ENCODE measurements around the gene ABHD10. TPM values are rescaled to one million over a fixed set of nuclear protein-coding genes. Genes with fewer than 3 reads are reported as not detected.

The ABHD10 gene
- total RNA-seq, 2 donors from 2014 or later = 18.2 to 18.7 TPM

DNA sequence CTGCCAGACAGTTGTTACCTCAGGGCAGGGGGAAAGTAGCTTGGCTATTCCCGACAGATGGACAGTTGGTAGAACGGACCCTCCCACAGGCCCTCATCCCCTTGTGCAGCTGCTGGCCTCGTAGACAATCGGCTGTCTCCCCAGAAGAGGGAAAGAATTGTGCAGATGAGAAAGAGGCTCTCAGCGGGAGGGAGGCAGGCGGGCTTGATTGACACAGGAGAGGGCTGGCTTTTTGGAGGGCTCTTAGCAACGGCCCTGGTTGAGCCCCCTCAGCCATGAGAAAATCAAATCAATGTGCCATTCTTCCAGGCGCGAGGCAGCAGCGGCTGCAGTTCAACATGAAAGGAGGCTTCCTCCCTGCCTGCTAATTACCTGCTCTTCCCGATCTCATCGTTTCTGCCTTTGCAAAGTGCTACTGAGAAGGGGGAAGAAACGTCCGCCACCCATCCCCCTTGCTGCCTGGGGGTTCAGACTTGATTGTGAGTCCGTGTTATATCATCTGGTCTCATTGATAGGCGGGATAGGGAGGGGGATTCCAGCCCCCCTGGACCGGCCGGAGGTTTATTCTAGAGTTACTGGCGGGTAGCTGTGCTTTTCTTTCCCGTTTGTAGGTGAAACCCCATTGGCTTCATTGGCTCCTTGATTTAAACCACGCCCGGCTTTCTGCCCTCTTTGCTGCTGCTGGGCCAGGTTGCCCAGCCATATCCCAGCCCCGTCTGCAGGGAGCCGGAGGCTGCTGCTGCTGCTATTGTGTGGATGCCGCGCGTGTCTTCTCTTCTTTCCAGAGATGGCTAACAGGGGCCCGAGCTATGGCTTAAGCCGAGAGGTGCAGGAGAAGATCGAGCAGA, 20.0 kb downstream of the ABHD10 start, which contains the start of gene TAGLN3:
Gene TAGLN3, plus strand, starts transcription at position 287 of the 848 bp plus-strand sequence. Its CDS starts 501 bp downstream, at position 788.
- H3K4me3 Mint-ChIP-seq = peak within 1 kb of the TSS; percentile 87
- no peaks in the 10 kb centered on the region for H3K27me3 Mint-ChIP-seq
- H3K4me1 Mint-ChIP-seq = peaks cover 28% of the 10 kb centered on the region
- peak within 1 kb of the TSS; percentile 51 for H3K27ac Mint-ChIP-seq
- no peaks in the 10 kb centered on the region for H3K36me3 Mint-ChIP-seq (ENCODE audit: low read depth)
- DNase-seq (no peak), ATAC-seq (peak; percentile 74)
- no peaks in the 10 kb centered on the region for H3K9me3 ChIP-seq (ENCODE audit: control insufficient read depth, low read length, poor library complexity, severe bottlenecking)

DNA sequence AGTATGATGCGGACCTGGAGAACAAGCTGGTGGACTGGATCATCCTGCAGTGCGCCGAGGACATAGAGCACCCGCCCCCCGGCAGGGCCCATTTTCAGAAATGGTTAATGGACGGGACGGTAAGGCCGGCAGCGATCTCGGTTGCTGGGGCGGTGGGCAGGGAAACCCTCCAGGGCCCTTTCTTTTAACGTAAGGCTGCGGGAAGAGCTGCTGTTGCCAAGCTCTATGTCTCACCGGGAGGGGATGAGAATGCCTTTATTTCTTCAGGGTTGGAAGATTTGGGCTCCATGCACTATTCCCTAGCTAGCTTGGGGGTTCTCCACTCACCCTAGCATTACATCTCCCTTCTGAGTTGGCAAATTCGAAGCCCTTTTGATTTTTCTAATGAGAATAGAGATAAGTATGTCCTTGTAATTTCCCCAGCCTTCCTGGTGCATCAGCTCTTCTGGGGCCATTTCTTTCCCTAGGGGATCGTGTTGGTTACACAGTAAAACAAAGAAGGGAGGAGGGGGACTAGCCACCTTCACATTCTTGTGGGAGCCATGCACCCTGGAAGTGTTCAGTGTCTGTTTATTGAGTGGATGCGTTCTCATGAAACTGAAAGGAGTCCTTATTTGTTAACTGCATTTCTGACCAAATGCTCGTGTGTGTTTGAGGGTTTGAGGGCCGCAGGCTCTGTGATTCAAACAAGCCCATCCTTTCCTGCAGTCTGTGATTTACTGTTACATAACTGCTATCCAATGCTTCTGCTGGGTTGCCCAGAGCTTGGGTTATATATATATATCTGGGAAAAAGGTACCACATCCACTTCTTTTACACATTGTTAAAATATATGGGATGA, 20.9 kb downstream of the ABHD10 start:
- ATAC-seq (no peak), DNase-seq (no peak)
- H3K36me3 Mint-ChIP-seq (ENCODE audit: low read depth) = no peaks in the 10 kb centered on the region
- peaks cover 35% of the 10 kb centered on the region for H3K4me1 Mint-ChIP-seq
- H3K9me3 ChIP-seq (ENCODE audit: control insufficient read depth, low read length, poor library complexity, severe bottlenecking) = no peaks in the 10 kb centered on the region
- no peaks in the 10 kb centered on the region for H3K27me3 Mint-ChIP-seq
- H3K27ac Mint-ChIP-seq = peak overlapping the region; percentile 51
- peak overlapping the region; percentile 87 for H3K4me3 Mint-ChIP-seq

DNA sequence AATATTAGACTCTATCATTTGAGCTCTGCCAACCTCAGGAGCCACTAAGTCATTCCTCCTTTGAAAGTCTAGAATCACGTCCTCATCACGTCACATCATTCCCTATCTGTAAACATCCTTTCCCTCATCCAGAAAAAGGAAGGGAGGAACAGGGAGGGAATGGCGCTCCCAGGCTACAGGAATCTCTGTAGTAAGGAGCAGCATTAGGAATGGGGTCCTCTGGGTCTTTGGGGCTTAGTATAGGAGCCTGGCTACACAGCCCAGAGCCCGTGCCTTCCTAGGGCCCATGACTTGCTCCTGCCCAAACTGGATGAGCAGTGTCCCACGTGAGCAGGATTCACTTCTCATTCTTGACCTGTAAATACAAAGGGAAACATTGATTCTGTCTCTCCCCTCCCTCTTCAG, 21.5 kb downstream of the ABHD10 start:
- H3K36me3 Mint-ChIP-seq (ENCODE audit: low read depth) = peaks cover 2% of the 10 kb centered on the region
- DNase-seq (no peak), ATAC-seq (no peak)
- no peaks in the 10 kb centered on the region for H3K9me3 ChIP-seq (ENCODE audit: control insufficient read depth, low read length, poor library complexity, severe bottlenecking)
- no peak overlapping the region for H3K4me3 Mint-ChIP-seq
- peaks cover 37% of the 10 kb centered on the region for H3K4me1 Mint-ChIP-seq
- no peak overlapping the region for H3K27ac Mint-ChIP-seq
- no peaks in the 10 kb centered on the region for H3K27me3 Mint-ChIP-seq

DNA sequence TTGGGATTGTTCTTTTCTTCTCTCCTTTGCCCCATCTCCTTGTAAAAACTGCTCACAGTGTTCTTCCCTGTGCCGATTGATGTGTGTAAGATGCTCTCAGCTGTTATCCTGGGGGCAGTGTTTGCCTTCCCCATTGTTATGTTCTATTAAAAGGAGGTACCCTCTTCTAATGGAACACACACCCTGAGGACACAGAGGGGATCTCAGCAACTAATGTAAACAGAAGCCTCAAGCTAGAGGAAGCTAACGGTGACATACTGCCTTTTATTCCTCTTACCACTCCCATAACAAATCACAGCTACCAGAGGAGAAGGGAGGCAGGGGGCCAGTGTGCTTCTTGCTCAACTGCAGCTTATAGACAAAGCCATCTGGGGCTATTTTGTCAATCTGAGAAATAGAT, 22.1 kb downstream of the ABHD10 start:
- Mint-ChIP-seq H3K27me3 (no peaks in the 10 kb centered on the region), H3K4me1 (peaks cover 38% of the 10 kb centered on the region), H3K36me3 (ENCODE audit: low read depth) (peaks cover 3% of the 10 kb centered on the region), H3K27ac (no peak overlapping the region), H3K4me3 (no peak overlapping the region)
- DNase-seq (no peak), ATAC-seq (no peak)
- H3K9me3 ChIP-seq (ENCODE audit: control insufficient read depth, low read length, poor library complexity, severe bottlenecking) = no peaks in the 10 kb centered on the region

DNA sequence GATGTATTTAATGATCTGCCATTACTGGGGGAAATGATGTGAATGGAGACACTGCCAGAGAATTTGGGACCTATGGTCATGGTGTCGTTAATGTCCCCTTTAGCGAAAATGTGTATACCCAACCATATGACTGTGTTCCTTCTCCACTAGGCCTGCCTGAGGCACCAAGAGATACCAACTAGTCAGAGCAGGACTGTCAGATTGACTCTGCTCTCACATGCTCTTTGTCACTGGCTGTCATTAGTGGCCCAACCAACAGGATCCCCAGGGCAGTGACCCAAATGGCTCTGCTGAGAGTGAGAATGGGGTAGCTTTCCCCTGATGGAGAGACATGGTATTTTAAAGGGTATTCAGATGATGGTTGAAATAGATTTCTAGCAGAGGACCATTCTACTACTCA, 22.7 kb downstream of the ABHD10 start:
- Mint-ChIP-seq H3K4me3 (no peak overlapping the region), H3K4me1 (peaks cover 38% of the 10 kb centered on the region), H3K36me3 (ENCODE audit: low read depth) (peaks cover 3% of the 10 kb centered on the region), H3K27ac (no peak overlapping the region), H3K27me3 (no peaks in the 10 kb centered on the region)
- no peaks in the 10 kb centered on the region for H3K9me3 ChIP-seq (ENCODE audit: control insufficient read depth, low read length, poor library complexity, severe bottlenecking)
- DNase-seq (no peak), ATAC-seq (no peak)

DNA sequence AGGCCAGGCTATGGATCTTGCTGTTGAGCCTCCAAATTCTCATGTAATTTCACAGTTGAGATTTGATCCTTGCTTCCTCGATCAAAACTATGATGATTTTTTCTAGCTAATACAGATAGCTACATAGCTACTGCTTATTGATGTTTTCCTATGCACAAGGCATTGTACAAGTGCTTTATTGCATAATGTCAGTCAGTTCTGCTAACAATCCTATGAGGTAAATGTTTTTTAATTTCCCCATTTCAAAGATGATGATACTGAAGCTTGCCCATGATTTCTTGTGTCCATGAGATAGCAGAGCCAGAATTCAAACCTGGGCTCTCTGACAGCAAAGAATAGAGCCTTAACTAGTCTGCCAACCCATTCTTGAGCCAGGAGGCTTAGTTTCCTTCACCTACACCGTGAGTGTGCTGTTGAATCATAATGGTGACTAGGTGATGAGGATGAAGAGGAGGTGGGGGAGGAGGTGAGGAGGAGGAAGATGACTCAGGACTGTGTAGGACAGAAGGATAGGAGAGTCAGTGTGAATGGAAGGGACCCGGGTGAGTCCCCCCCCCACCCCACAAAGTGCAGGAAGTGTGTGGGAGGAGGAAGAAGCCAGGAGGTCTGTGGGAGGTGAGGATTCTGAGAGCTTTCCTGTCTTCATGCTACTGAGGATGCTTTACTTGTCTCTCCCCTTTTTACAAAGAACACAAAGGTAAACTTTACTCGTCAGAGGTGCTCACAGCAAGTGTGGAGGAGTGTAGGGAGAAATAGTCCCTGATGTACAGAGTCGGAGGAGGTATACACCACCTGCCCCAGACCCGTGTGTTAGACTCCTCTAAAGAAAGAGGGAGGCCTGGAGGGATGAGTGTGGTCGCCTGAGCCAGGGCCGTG, 23.5 kb downstream of the ABHD10 start:
- peak overlapping the region; percentile 76 for H3K4me3 Mint-ChIP-seq
- no peaks in the 10 kb centered on the region for H3K27me3 Mint-ChIP-seq
- no peak for DNase-seq
- peak; percentile 26 for ATAC-seq
- peak overlapping the region; percentile 86 for H3K27ac Mint-ChIP-seq
- H3K4me1 Mint-ChIP-seq = peaks cover 38% of the 10 kb centered on the region
- no peaks in the 10 kb centered on the region for H3K9me3 ChIP-seq (ENCODE audit: control insufficient read depth, low read length, poor library complexity, severe bottlenecking)
- H3K36me3 Mint-ChIP-seq (ENCODE audit: low read depth) = peaks cover 3% of the 10 kb centered on the region

DNA sequence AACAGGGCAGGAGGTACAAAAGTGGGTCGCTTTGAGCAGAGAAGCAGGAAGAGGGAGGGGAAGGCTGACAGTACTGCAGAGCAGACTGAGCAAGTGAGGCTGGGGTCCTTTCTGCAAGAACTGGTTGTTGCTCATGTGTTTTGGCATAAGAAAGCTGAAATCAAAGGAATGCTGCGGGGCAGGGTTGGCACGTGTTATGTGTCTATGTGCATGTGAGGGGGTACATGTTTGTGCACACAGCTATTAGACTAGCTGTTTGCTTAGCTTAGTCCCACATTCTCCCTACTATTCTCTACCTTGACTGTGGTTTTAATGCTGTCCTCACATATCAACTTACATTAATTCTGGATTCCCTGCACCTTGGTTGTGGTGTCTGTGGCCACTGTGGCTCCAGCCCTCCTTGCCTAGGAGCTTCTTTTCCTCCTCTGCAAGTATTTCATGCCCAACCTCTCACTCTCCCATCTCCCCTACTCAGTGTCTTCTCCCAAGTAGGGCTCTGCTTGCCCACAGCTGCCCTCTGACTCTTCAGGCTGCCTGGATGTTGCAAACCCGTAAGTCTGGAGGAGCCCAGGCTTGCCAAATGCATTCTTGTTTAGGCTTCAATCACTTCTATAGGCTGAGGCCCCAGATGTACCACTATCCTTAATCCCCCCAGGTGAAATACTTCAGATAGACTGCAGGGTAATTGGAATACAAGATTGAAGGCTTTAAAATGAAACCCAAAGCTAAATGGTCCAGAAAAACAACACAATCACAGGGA, 24.7 kb downstream of the ABHD10 start:
- peaks cover 38% of the 10 kb centered on the region for H3K4me1 Mint-ChIP-seq
- DNase-seq = no peak
- H3K27ac Mint-ChIP-seq = peak overlapping the region; percentile 86
- H3K9me3 ChIP-seq (ENCODE audit: control insufficient read depth, low read length, poor library complexity, severe bottlenecking) = no peaks in the 10 kb centered on the region
- no peak overlapping the region for H3K4me3 Mint-ChIP-seq
- H3K27me3 Mint-ChIP-seq = no peaks in the 10 kb centered on the region
- ATAC-seq = peak; percentile 32
- peaks cover 3% of the 10 kb centered on the region for H3K36me3 Mint-ChIP-seq (ENCODE audit: low read depth)

DNA sequence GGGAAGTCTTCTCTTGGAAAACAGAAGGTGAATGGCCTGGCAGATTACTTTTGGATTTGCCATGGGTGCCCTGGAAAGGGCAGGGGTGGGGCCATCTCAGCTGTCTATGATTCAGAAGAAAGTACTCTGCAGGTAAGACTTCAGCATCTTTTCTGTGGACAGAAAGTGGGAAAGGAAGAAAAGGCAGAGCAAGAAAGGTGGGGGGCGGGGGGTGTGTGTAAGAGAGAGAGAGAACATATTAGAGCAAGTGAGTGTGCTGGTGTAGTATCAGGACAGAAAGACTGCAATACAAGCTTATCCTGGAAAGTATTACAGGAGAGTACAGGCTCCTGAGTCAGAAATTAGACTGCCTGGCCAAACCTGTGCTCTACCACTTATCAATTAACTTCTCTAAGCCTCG, 25.4 kb downstream of the ABHD10 start:
- DNase-seq = no peak
- H3K27me3 Mint-ChIP-seq = no peaks in the 10 kb centered on the region
- ATAC-seq = no peak
- H3K36me3 Mint-ChIP-seq (ENCODE audit: low read depth) = peaks cover 3% of the 10 kb centered on the region
- H3K4me1 Mint-ChIP-seq = peaks cover 36% of the 10 kb centered on the region
- H3K27ac Mint-ChIP-seq = no peak overlapping the region
- no peak overlapping the region for H3K4me3 Mint-ChIP-seq
- no peaks in the 10 kb centered on the region for H3K9me3 ChIP-seq (ENCODE audit: control insufficient read depth, low read length, poor library complexity, severe bottlenecking)

DNA sequence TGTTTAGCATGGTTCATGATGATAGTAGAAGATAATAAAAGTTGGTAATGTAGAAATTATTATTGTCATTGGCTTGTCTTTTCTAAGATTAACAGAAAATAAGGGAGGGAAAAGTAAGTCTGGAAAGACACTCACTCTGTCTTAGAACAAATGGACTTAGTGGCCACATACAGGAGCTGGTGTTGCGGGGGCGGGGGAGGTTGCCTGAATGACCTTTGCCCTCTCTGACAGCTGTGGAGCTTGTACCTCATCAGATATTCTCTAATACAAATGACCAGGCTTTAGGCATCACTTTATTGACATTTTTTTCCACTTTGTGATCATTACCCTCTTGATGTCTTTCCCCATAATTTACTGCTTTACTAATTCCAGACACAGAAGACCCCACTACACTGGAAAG, 25.8 kb downstream of the ABHD10 start:
- Mint-ChIP-seq H3K36me3 (ENCODE audit: low read depth) (peaks cover 3% of the 10 kb centered on the region), H3K4me1 (peaks cover 36% of the 10 kb centered on the region), H3K27me3 (no peaks in the 10 kb centered on the region), H3K27ac (no peak overlapping the region), H3K4me3 (no peak overlapping the region)
- no peaks in the 10 kb centered on the region for H3K9me3 ChIP-seq (ENCODE audit: control insufficient read depth, low read length, poor library complexity, severe bottlenecking)
- ATAC-seq (no peak), DNase-seq (no peak)

DNA sequence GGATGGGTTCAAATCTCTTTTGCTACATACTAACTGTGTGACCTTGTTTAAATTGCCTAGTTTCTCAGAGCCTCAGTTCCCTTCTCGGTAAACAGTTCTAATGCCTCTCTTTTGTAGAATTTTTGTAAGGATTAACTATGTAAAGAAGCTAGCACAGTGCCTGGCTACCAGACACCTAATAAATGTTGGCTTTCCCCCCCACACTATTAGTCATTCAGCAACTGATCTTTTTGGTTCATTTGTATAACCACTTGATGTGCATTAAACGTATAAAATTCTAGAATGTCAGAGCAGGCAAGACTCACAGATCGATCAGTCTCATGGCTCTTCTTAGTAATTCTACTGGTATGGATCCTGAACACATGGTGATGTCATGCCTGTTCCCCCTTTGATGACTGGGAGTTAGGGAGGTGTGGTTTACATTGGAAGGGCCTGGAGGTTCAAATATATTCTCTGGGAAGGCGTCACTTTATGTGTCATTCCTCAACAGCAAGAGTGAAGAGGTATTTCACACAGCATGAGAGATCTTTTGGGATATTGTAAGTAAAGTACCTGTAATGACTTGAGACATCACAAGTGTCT, 26.4 kb downstream of the ABHD10 start:
- peaks cover 36% of the 10 kb centered on the region for H3K4me1 Mint-ChIP-seq
- H3K9me3 ChIP-seq (ENCODE audit: control insufficient read depth, low read length, poor library complexity, severe bottlenecking) = no peaks in the 10 kb centered on the region
- ATAC-seq (no peak), DNase-seq (no peak)
- no peak overlapping the region for H3K4me3 Mint-ChIP-seq
- H3K27ac Mint-ChIP-seq = no peak overlapping the region
- peaks cover 3% of the 10 kb centered on the region for H3K36me3 Mint-ChIP-seq (ENCODE audit: low read depth)
- H3K27me3 Mint-ChIP-seq = no peaks in the 10 kb centered on the region

DNA sequence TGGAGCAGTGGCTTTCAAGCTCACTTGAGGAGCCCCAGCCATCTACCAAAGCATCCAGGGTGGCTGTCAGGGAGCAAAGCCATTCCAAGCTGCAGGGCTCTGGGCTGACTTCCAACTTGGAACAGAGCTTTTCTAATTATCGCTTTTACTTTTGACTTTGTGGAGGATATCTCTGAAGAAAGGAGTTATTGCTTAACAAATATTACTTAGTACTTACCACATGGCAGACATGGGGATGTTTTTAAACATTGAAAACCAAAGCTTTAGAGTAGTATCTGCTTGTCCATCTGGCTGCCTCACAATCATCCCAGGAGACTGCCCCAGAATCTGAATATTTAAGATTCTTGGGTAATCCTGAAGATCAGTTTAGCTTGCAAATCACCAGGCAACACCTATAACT, 28.8 kb downstream of the ABHD10 start:
- Mint-ChIP-seq H3K4me3 (no peak overlapping the region), H3K4me1 (peaks cover 26% of the 10 kb centered on the region), H3K27ac (no peak overlapping the region), H3K27me3 (no peaks in the 10 kb centered on the region), H3K36me3 (ENCODE audit: low read depth) (peaks cover 3% of the 10 kb centered on the region)
- DNase-seq (no peak), ATAC-seq (no peak)
- no peaks in the 10 kb centered on the region for H3K9me3 ChIP-seq (ENCODE audit: control insufficient read depth, low read length, poor library complexity, severe bottlenecking)

DNA sequence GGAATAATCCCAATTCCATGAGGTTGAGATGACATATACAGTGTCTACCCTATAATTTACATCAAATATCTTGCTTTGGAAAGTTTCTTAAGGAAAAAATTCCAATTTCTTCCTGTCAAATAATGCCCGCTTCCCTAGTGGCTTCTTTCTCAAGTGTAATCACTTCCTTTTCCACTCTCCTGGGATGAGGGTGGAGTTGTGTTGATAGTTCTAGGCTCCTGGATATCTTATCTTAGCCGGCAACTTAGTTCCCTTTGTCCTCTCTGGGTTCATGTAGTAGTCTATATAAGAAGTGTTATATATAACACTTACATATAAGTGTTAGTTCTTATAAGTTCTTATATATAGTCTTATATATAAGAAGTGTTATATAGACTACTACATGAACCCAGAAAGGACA, 30.8 kb downstream of the ABHD10 start:
- H3K27me3 Mint-ChIP-seq = no peaks in the 10 kb centered on the region
- peaks cover 3% of the 10 kb centered on the region for H3K36me3 Mint-ChIP-seq (ENCODE audit: low read depth)
- DNase-seq = no peak
- peaks cover 16% of the 10 kb centered on the region for H3K4me1 Mint-ChIP-seq
- H3K27ac Mint-ChIP-seq = no peak overlapping the region
- no peaks in the 10 kb centered on the region for H3K9me3 ChIP-seq (ENCODE audit: control insufficient read depth, low read length, poor library complexity, severe bottlenecking)
- no peak for ATAC-seq
- no peak overlapping the region for H3K4me3 Mint-ChIP-seq

Measured in T-helper 17 cell (primary cell).